HCT116 (cell line): ENCODE data around the gene HPGDS. TPM values are rescaled to one million over a fixed set of nuclear protein-coding genes. Genes with fewer than 3 reads are reported as not detected.

Experiments used
- ATAC-seq: fragments of 200-7000 bp; cut with Tn5 transposase; 2 replicates; pipeline ENCODE4 v1.9.1; 2020; ENCODE audit warnings: mild to moderate bottlenecking, moderate library complexity
- BruUV-seq: library from RNA; stranded (reverse); fragments of 400-500 nt; replicated peaks from 2 replicates; lab custom pipeline; 2021; lab: Mats Ljungman, UMichigan
- CTCF ChIA-PET: fragments of 300-600 bp; sonication (Branson Sonifier 250); formaldehyde crosslinking; loops from one replicate; lab custom pipeline; 2021; ENCODE audit warnings: antibody characterized with exemption; lab: Charles Lee
- POLR2A ChIA-PET: fragments of 300-600, 350-600 bp; sonication (Branson Sonifier 250); formaldehyde crosslinking; loops from one replicate; lab custom pipeline; 2021; ENCODE audit warnings: antibody characterized with exemption; lab: Charles Lee
- RAD21 ChIA-PET, 2 experiments: fragments of 300-600 bp; sonication (Branson Sonifier 250); formaldehyde crosslinking; loops; one replicate each; lab custom pipeline; 2023; ENCODE audit warnings: low total read pairs in 2 of 2; ENCODE audit not compliant: uncharacterized antibody in 2 of 2, unreplicated experiment in 2 of 2, low non-redundant PET in 1 of 2; lab: Charles Lee
- DNase-seq: peaks from one replicate; pipeline ENCODE4 v3.0.0-alpha.2; 2010; ENCODE audit warnings: low read depth, low spot score
- H2AFZ ChIP-seq: fragments of 200-600 bp; shearing (Covaris generic), sonication (generic); 2 replicates; pipeline ENCODE4 v1.6.1; 2017; ENCODE audit warnings: low read depth, mixed run types, mixed read lengths, antibody characterized with exemption, low read length; ENCODE audit not compliant: poor library complexity, severe bottlenecking
- H3K27ac ChIP-seq: 2 replicates; pipeline ENCODE4 v1.5.1; 2012; ENCODE audit warnings: low read depth, low read length
- H3K27me3 ChIP-seq: fragments of 200-600 bp; sonication (generic); 2 replicates; pipeline ENCODE4 v1.6.1; 2016; ENCODE audit warnings: mixed run types, low read length, mixed read lengths; ENCODE audit not compliant: insufficient read depth
- H3K36me3 ChIP-seq, 2 experiments: fragments of 200-500 bp in 1 of 2; fragments of 200-600 bp in 1 of 2; sonication (Bioruptor generic) in 1 of 2; sonication (generic) in 1 of 2; 2 replicates each; pipeline versions ENCODE4 v1.5.1 to v1.6.1; 2014 to 2016; ENCODE audit warnings: low read length in 2 of 2, inconsistent platforms in 1 of 2, mixed read lengths in 1 of 2, mixed run types in 1 of 2; ENCODE audit not compliant: insufficient read depth in 2 of 2, control insufficient read depth in 1 of 2
- H3K4me1 ChIP-seq, 2 experiments: fragments of 200-600 bp in 1 of 2; sonication (generic) in 1 of 2; 2 replicates each; pipeline versions ENCODE4 v1.5.1 to v1.6.1; 2012 to 2017; ENCODE audit warnings: low read length in 2 of 2, inconsistent platforms in 1 of 2, mild to moderate bottlenecking in 1 of 2, mixed read lengths in 1 of 2, mixed run types in 1 of 2, moderate library complexity in 1 of 2; ENCODE audit not compliant: insufficient read depth in 2 of 2, control insufficient read depth in 1 of 2
- H3K4me2 ChIP-seq: fragments of 200-600 bp; sonication (generic); 2 replicates; pipeline ENCODE4 v1.6.1; 2017; ENCODE audit warnings: mixed run types, low read length, mixed read lengths
- H3K4me3 ChIP-seq, 2 experiments: fragments of 200-600 bp in 1 of 2; sonication (generic) in 1 of 2; replicated peaks in 1 of 2; 2 replicates each; pipeline ENCODE4 v1.5.1; 2011 to 2016; ENCODE audit warnings: low read length in 2 of 2, control low read depth in 1 of 2, low read depth in 1 of 2, mild to moderate bottlenecking in 1 of 2, mixed read lengths in 1 of 2, mixed run types in 1 of 2
- H3K79me2 ChIP-seq: fragments of 200-600 bp; sonication (generic); 2 replicates; pipeline ENCODE4 v1.6.1; 2017; ENCODE audit warnings: mild to moderate bottlenecking, mixed run types, low read length, moderate library complexity, mixed read lengths; ENCODE audit not compliant: insufficient read depth
- H3K9ac ChIP-seq: fragments of 200-600 bp; sonication (generic); 2 replicates; pipeline ENCODE4 v1.6.1; 2016; ENCODE audit warnings: low read length, mixed read lengths
- H3K9me2 ChIP-seq: fragments of 200-600 bp; sonication (generic), shearing (Covaris generic); 2 replicates; pipeline ENCODE4 v1.6.1; 2017; ENCODE audit warnings: mixed run types, mild to moderate bottlenecking, moderate library complexity; ENCODE audit not compliant: insufficient read depth
- H3K9me3 ChIP-seq, 2 experiments: fragments of 200-500 bp in 1 of 2; fragments of 200-600 bp in 1 of 2; sonication (Bioruptor generic) in 1 of 2; sonication (generic) in 1 of 2; 2 replicates each; pipeline ENCODE4 v1.6.1; 2014 to 2017; ENCODE audit warnings: low read length in 2 of 2, mixed read lengths in 2 of 2, inconsistent platforms in 1 of 2, low read depth in 1 of 2, mild to moderate bottlenecking in 1 of 2, mixed run types in 1 of 2, moderate library complexity in 1 of 2; ENCODE audit not compliant: control insufficient read depth in 1 of 2, insufficient read depth in 1 of 2
- H4K20me1 ChIP-seq: fragments of 200-600 bp; sonication (generic), shearing (Covaris generic); 2 replicates; pipeline ENCODE4 v1.6.1; 2017; ENCODE audit warnings: mixed run types, mild to moderate bottlenecking, moderate library complexity; ENCODE audit not compliant: insufficient read depth
- CEBPB ChIP-seq: IDR thresholded peaks from 2 replicates; pipeline ENCODE4 v1.6.1; 2012; ENCODE audit warnings: low read depth
- CTCF ChIP-seq, 3 experiments: fragments of 200-600 bp in 1 of 3; sonication (generic) in 1 of 3; IDR thresholded peaks in 2 of 3; conservative IDR thresholded peaks in 1 of 3; 2 replicates each; pipeline ENCODE4 v1.5.1; 2012 to 2017; ENCODE audit warnings: low read depth in 2 of 3, low read length in 2 of 3, antibody characterized with exemption in 1 of 3, borderline replicate concordance in 1 of 3, control low read depth in 1 of 3, mild to moderate bottlenecking in 1 of 3, mixed read lengths in 1 of 3, mixed run types in 1 of 3, moderate library complexity in 1 of 3; ENCODE audit not compliant: insufficient read depth in 1 of 3
- ELF1 ChIP-seq: IDR thresholded peaks from 2 replicates; pipeline ENCODE4 v1.6.1; 2012; ENCODE audit warnings: low read depth, borderline replicate concordance
- MAX ChIP-seq: IDR thresholded peaks from 2 replicates; pipeline ENCODE4 v1.6.1; 2012
- POLR2A ChIP-seq: IDR thresholded peaks from 2 replicates; pipeline ENCODE4 v1.7.0; 2011; ENCODE audit warnings: borderline replicate concordance; ENCODE audit not compliant: insufficient read depth, insufficient read length; ENCODE audit errors: extremely low read depth
- SP1 ChIP-seq: IDR thresholded peaks from 2 replicates; pipeline ENCODE4 v1.6.1; 2012; ENCODE audit warnings: low read depth
- SRF ChIP-seq: IDR thresholded peaks from 2 replicates; pipeline ENCODE4 v1.6.1; 2012; ENCODE audit warnings: low read depth
- TCF7L2 ChIP-seq: IDR thresholded peaks from 2 replicates; pipeline ENCODE4 v1.7.0; 2011; ENCODE audit warnings: borderline replicate concordance, inconsistent platforms; ENCODE audit not compliant: insufficient read depth, insufficient read length; ENCODE audit errors: extremely low read depth
- intact Hi-C: fragments of 100-400 bp; cut with micrococcal nuclease; formaldehyde crosslinking; loops from 2 replicates; pipeline ENCODE4 v1.10.0; 2022
- total RNA-seq: library from RNA; stranded (reverse); gene quantifications from one replicate; pipeline ENCODE4 v1.2.1, GENCODE V29; 2021; ENCODE audit not compliant: unreplicated experiment
- TF ChIP-seq, protein P1 (sequence below): IDR thresholded peaks from 2 replicates; pipeline ENCODE4 v1.6.1; 2012

Gene HPGDS
- total RNA-seq, 1 experiment from 2014 or later: not detected

GRCh38 chr4:94356444-94356843 lies 13.8 kb upstream of the HPGDS start:
- Histone ChIP-seq H3K4me3 (no peak overlapping the region), H3K9me3 (no peaks in the 10 kb centered on the region), H2AFZ (no peak overlapping the region), H3K4me2 (no peak overlapping the region), H3K27ac (no peak overlapping the region), H3K27me3 (no peaks in the 10 kb centered on the region), H3K79me2 (no peaks in the 10 kb centered on the region), H3K4me1 (no peaks in the 10 kb centered on the region), H3K9me2 (0 out of 2 replicates have a peak, but pooled peaks cover 3% of the 10 kb centered on the region), H3K36me3 (no peaks in the 10 kb centered on the region), H4K20me1 (no peaks in the 10 kb centered on the region), H3K9ac (no peak overlapping the region)
- RAD21 ChIA-PET: no interaction called here
- intact Hi-C loops: no loop called here
- ATAC-seq: no peak; the same call in 1 of the 2 replicates
- POLR2A ChIA-PET: no interaction called here
- no peak for DNase-seq
- CTCF ChIA-PET: no interaction called here
- no TSS peak for BruUV-seq
- TF ChIP-seq MAX (no peak), POLR2A (no peak), TCF7L2 (no peak), SRF (no peak), ELF1 (no peak), CTCF (IDR thresholded peaks at IDR 0.05 in 2 of 3, conservative IDR thresholded peaks at IDR 0.05 in 1 of 3; ENCODE audit: borderline replicate concordance in 1 of 3, insufficient read depth in 1 of 3, low read depth in 2 of 3, low read length in 2 of 3) (no peak), CEBPB (no peak), SP1 (no peak)
- TF ChIP-seq, protein P1, sequence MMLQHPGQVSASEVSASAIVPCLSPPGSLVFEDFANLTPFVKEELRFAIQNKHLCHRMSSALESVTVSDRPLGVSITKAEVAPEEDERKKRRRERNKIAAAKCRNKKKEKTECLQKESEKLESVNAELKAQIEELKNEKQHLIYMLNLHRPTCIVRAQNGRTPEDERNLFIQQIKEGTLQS: no peak
